Measurements from ENCODE around the gene BCAS3. TPM values are rescaled to one million over a fixed set of nuclear protein-coding genes. Genes with fewer than 3 reads are reported as not detected.

Gene BCAS3
- total RNA-seq, 4 donors from 2014 or later, result 13.0 to 27.8 (median 20.7) TPM

- TF ChIP-seq, protein P1, sequence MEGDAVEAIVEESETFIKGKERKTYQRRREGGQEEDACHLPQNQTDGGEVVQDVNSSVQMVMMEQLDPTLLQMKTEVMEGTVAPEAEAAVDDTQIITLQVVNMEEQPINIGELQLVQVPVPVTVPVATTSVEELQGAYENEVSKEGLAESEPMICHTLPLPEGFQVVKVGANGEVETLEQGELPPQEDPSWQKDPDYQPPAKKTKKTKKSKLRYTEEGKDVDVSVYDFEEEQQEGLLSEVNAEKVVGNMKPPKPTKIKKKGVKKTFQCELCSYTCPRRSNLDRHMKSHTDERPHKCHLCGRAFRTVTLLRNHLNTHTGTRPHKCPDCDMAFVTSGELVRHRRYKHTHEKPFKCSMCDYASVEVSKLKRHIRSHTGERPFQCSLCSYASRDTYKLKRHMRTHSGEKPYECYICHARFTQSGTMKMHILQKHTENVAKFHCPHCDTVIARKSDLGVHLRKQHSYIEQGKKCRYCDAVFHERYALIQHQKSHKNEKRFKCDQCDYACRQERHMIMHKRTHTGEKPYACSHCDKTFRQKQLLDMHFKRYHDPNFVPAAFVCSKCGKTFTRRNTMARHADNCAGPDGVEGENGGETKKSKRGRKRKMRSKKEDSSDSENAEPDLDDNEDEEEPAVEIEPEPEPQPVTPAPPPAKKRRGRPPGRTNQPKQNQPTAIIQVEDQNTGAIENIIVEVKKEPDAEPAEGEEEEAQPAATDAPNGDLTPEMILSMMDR (IDR thresholded peaks at IDR 0.05), result no peak
- no peak for TF ChIP-seq POLR2A (IDR thresholded peaks at IDR 0.05)
- WGBS, 2 donors, result 82 to 89% methylated on average over 4 of the region's 4 CpGs
- H3K36me3 ChIP-seq, result peaks cover 0 to 6% (median 0%) of the 10 kb centered on the region in 3 donors
- no peaks in the 10 kb centered on the region for H3K9me3 ChIP-seq
- H3K27me3 ChIP-seq, result no peaks in the 10 kb centered on the region
- intact Hi-C loops (cut with DNase I), result no loop called here
- H3K4me3 ChIP-seq, result no peak overlapping the region
- no peaks in the 10 kb centered on the region for H3K4me1 ChIP-seq
- DNase-seq, result no peak
- H3K27ac ChIP-seq, result no peak overlapping the region
These were observed 333.6 kb downstream of the BCAS3 start for GRCh38 chr17:61011251-61011650.

DNA sequence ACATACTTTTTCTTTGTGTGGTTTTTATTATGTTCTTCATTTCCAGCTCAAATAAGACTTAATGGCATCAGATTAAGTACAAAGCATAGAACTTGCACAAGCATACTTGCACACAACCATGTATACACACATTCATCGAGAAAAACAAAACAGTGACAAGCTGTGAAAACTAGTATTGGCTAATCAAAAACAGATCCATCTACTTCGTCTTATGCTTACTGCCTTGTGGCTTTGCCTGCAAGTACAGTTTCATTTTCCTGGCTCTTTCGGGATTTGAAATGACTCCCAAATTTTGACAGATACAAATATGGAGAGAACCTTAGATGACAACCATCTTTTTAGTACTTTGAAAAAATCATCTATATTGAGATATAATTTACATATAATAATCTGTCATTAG, 338.3 kb downstream of the BCAS3 start:
- intact Hi-C loops (cut with DNase I), result no loop called here
- DNase-seq, result no peak
- WGBS, 2 donors, result 50 to 78% methylated on average over 3 of the region's 3 CpGs
- Histone ChIP-seq H3K4me3 (no peak overlapping the region), H3K27ac (no peak overlapping the region), H3K27me3 (no peaks in the 10 kb centered on the region), H3K4me1 (no peaks in the 10 kb centered on the region), H3K36me3 (peaks cover 0 to 6% (median 0%) of the 10 kb centered on the region in 3 donors), H3K9me3 (no peaks in the 10 kb centered on the region)
- TF ChIP-seq POLR2A (IDR thresholded peaks at IDR 0.05), result no peak
- TF ChIP-seq, protein P1 (IDR thresholded peaks at IDR 0.05), result no peak

GRCh38 chr17:61017317-61018006, 339.8 kb downstream of the BCAS3 start:
- H3K27me3 ChIP-seq, result no peaks in the 10 kb centered on the region
- no peaks in the 10 kb centered on the region for H3K9me3 ChIP-seq
- no peaks in the 10 kb centered on the region for H3K4me1 ChIP-seq
- TF ChIP-seq POLR2A (IDR thresholded peaks at IDR 0.05), result no peak
- TF ChIP-seq, protein P1 (IDR thresholded peaks at IDR 0.05), result no peak
- peaks cover 0 to 6% (median 0%) of the 10 kb centered on the region in 3 donors for H3K36me3 ChIP-seq
- no peak overlapping the region for H3K27ac ChIP-seq
- intact Hi-C loops (cut with DNase I), result no loop called here
- no peak overlapping the region for H3K4me3 ChIP-seq
- DNase-seq, result no peak
- WGBS, 2 donors, result 83 to 84% methylated on average over 3 of the region's 3 CpGs

- 100% methylated on average over 5 of the region's 5 CpGs for WGBS, 2 donors
- Histone ChIP-seq H3K27me3 (no peaks in the 10 kb centered on the region), H3K27ac (no peak overlapping the region), H3K9me3 (no peaks in the 10 kb centered on the region), H3K4me3 (no peak overlapping the region), H3K36me3 (peaks cover 0 to 6% (median 0%) of the 10 kb centered on the region in 3 donors), H3K4me1 (no peaks in the 10 kb centered on the region)
- no peak for TF ChIP-seq POLR2A (IDR thresholded peaks at IDR 0.05)
- TF ChIP-seq, protein P1 (IDR thresholded peaks at IDR 0.05), result no peak
- intact Hi-C loops (cut with DNase I), result no loop called here
- DNase-seq, result no peak
These were observed 341.3 kb downstream of the BCAS3 start for GRCh38 chr17:61018938-61019337.

GRCh38 chr17:61023996-61024395, 346.3 kb downstream of the BCAS3 start:
- 84 to 87% methylated on average over 2 of the region's 2 CpGs for WGBS, 2 donors
- DNase-seq, result no peak
- TF ChIP-seq, protein P1 (IDR thresholded peaks at IDR 0.05), result no peak
- no peak for TF ChIP-seq POLR2A (IDR thresholded peaks at IDR 0.05)
- Histone ChIP-seq H3K36me3 (no peaks in the 10 kb centered on the region), H3K4me3 (no peak overlapping the region), H3K27me3 (no peaks in the 10 kb centered on the region), H3K9me3 (no peaks in the 10 kb centered on the region), H3K4me1 (no peaks in the 10 kb centered on the region), H3K27ac (no peak overlapping the region)
- intact Hi-C loops (cut with DNase I), result no loop called here
